ENCODE data around the gene SHROOM3. TPM values are rescaled to one million over a fixed set of nuclear protein-coding genes. Genes with fewer than 3 reads are reported as not detected.

SHROOM3 gene
- total and polyA plus RNA-seq, 2 donors (not counting 3 experiments of a cell fraction or from before 2014, with no cell fraction given), result 2.7 to 6.7 TPM

GRCh38 chr4:76726176-76726575 lies 291.1 kb downstream of the SHROOM3 start:
- H3K36me3 ChIP-seq (ENCODE audit: control insufficient read depth in 2 of 2, extremely low read depth in 1 of 2, insufficient read depth in 2 of 2, low read length in 2 of 2), result no peaks in the 10 kb centered on the region
- ChIA-PET POLR2A (no interaction called here), CTCF (no interaction called here)
- H3K4me1 ChIP-seq (ENCODE audit: control insufficient read depth, extremely low read depth, insufficient read depth, low read length), result no peaks in the 10 kb centered on the region
- TF ChIP-seq MYC (IDR thresholded peaks at IDR 0.05; ENCODE audit: low read depth, low read length) (no peak), CTCF (IDR thresholded peaks at IDR 0.05; ENCODE audit: extremely low read depth in 1 of 2, insufficient read depth in 1 of 2, low read depth in 1 of 2, low read length in 2 of 2) (no peak), POLR2AphosphoS5 (IDR thresholded peaks at IDR 0.05; ENCODE audit: insufficient read depth, low read depth, low read length) (no peak), POLR2A (IDR thresholded peaks at IDR 0.05; ENCODE audit: low read depth, low read length) (no peak), JUN (IDR thresholded peaks at IDR 0.05; ENCODE audit: borderline replicate concordance, insufficient read depth, insufficient read length, low read depth) (no peak), EZH2 (IDR thresholded peaks at IDR 0.05; ENCODE audit: borderline replicate concordance, low read depth, low read length, severe bottlenecking) (no peak), FOS (IDR thresholded peaks at IDR 0.05; ENCODE audit: borderline replicate concordance, insufficient read depth, low read length) (no peak), MAX (IDR thresholded peaks at IDR 0.05; ENCODE audit: insufficient read depth, insufficient read length) (no peak)
- no peak overlapping the region for H2AFZ ChIP-seq (ENCODE audit: low read depth, low read length)
- H3K27ac ChIP-seq (ENCODE audit: insufficient read depth, low read depth, low read length), result no peak overlapping the region
- H3K4me2 ChIP-seq (ENCODE audit: insufficient read depth, low read length), result no peak overlapping the region
- no peaks in the 10 kb centered on the region for H3K27me3 ChIP-seq (ENCODE audit: control insufficient read depth in 2 of 2, insufficient read depth in 2 of 2, low read length in 2 of 2)
- H3K79me2 ChIP-seq (ENCODE audit: control insufficient read depth, insufficient read depth, low read length), result no peaks in the 10 kb centered on the region
- H3K9ac ChIP-seq (replicated peaks; ENCODE audit: extremely low read depth, insufficient read depth, low read length), result no peak overlapping the region
- intact Hi-C loops (cut with micrococcal nuclease), result no loop called here
- no peaks in the 10 kb centered on the region for H3K9me3 ChIP-seq (replicated peaks; ENCODE audit: control insufficient read depth, insufficient read depth, low read length)
- H3K4me3 ChIP-seq (replicated peaks in 1 of 3; ENCODE audit: insufficient read depth in 1 of 3, low read depth in 1 of 3, low read length in 3 of 3), result no peak overlapping the region
- no peaks in the 10 kb centered on the region for H4K20me1 ChIP-seq (replicated peaks; ENCODE audit: control insufficient read depth, extremely low read depth, insufficient read depth, low read length)
- no peak for DNase-seq (ENCODE audit: low read depth, low spot score)
- H3K9me1 ChIP-seq (replicated peaks; ENCODE audit: control insufficient read depth, extremely low read depth, insufficient read depth, low read length), result no peaks in the 10 kb centered on the region
- BruUV-seq (replicated peaks), result no TSS peak
- FAIRE-seq, result no peak
- dilution Hi-C loops (cut with MboI; ENCODE audit: extremely low pct_ligation_motif_present, low sequenced_read_pairs), result no loop called here

Measured in endothelial cell of umbilical vein (primary cell).